Activated naive CD4-positive, alpha-beta T cell treated with anti-CD3 and anti-CD28 coated beads, Interleukin-2, amount 10 ng/mL, durations not matched to agents 7 days and 5 days (primary cell): Measurements from ENCODE around the gene SRSF5.
"Not testable (repeated sequence)": the region's sequence is repeated elsewhere in the genome, so short reads cannot be mapped to it uniquely, and the experiment has no call there.

Source experiments
- CTCF ChIA-PET: fragments of 350-600 bp; sonication (Branson Sonifier 250); formaldehyde crosslinking; loops from one replicate; lab custom pipeline; 2021; ENCODE audit warnings: antibody characterized with exemption; lab: Charles Lee
- DNase-seq: peaks from one replicate; pipeline ENCODE4 v3.0.0-alpha.2; 2020
- H3K27ac Mint-ChIP-seq: one replicate; pipeline ENCODE4 v1.8.0; 2021; ENCODE audit warnings: mild to moderate bottlenecking, moderate library complexity, mixed read lengths
- H3K27me3 Mint-ChIP-seq: one replicate; pipeline ENCODE4 v1.8.0; 2021; ENCODE audit warnings: mild to moderate bottlenecking, mixed read lengths
- H3K36me3 Mint-ChIP-seq: one replicate; pipeline ENCODE4 v1.8.0; 2021; ENCODE audit warnings: mixed read lengths
- H3K4me1 Mint-ChIP-seq: one replicate; pipeline ENCODE4 v1.8.0; 2021; ENCODE audit warnings: mixed read lengths
- H3K4me3 Mint-ChIP-seq: one replicate; pipeline ENCODE4 v1.8.0; 2021; ENCODE audit warnings: mild to moderate bottlenecking, moderate library complexity, mixed read lengths
- H3K9me3 Mint-ChIP-seq: one replicate; pipeline ENCODE4 v1.8.0; 2021; ENCODE audit warnings: mixed read lengths

The SRSF5 gene

DNA sequence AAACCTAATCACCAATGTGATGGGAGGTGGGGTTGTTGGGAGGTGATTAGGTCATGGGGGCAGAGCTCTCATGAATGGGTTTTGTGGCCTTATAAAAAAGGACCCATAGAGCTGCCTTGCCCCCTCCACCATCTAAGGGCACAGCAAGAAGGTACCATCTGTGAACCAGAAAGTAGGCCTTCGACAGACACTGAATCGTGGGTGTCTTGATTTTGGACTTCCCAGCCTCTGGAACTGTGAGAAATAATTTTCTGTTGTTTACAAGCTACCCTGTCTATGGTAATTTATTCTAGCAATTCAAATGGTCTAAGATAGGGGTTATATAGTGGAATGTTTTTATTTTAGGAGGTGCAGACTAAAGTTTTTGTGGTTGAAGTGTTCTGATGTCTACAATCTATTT lies 38.0 kb downstream of the SRSF5 start:
- Mint-ChIP-seq H3K4me1 (no peaks in the 10 kb centered on the region), H3K36me3 (no peaks in the 10 kb centered on the region), H3K27me3 (peaks cover 11% of the 10 kb centered on the region), H3K4me3 (no peak overlapping the region), H3K9me3 (no peaks in the 10 kb centered on the region), H3K27ac (no peak overlapping the region)
- DNase-seq, result no peak
- CTCF ChIA-PET, result no interaction called here

DNA sequence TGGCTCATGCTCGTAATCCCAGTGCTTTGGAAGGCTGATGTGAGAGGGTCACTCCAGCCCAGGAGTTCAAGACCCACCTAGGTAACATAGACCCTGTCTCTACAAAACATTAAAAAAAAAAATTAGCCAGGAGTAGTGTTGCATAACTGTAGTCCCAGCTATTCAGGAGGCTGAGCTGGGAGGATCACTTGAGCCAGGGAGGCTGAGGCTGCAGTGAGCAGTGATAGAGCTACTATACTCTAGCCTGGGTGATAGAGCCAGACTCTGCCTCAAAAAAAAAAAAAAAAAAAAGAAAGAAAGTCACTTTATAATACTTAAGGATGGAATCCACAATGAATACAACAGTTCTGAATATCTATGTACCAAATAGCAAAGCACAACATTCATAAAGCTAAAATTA lies 40.2 kb downstream of the SRSF5 start:
- CTCF ChIA-PET, result interaction anchor here (2.2 to 2.7 kb wide), 2 partner anchors 12 to 221 kb away, joined by 9 to 10 read pairs; no protein-coding TSS in a partner anchor
- H3K4me1 Mint-ChIP-seq, result no peaks in the 10 kb centered on the region
- no peaks in the 10 kb centered on the region for H3K9me3 Mint-ChIP-seq
- no peak overlapping the region for H3K27ac Mint-ChIP-seq
- peaks cover 16% of the 10 kb centered on the region for H3K27me3 Mint-ChIP-seq
- H3K4me3 Mint-ChIP-seq, result no peak overlapping the region
- no peak for DNase-seq
- H3K36me3 Mint-ChIP-seq, result no peaks in the 10 kb centered on the region

GRCh38 chr14:69808919-69809808 lies 42.2 kb downstream of the SRSF5 start:
- peaks cover 15% of the 10 kb centered on the region for H3K27me3 Mint-ChIP-seq
- CTCF ChIA-PET, result interaction anchor here (2.2 to 2.7 kb wide), 2 partner anchors 10 to 219 kb away, joined by 9 to 10 read pairs; no protein-coding TSS in a partner anchor
- H3K4me1 Mint-ChIP-seq, result no peaks in the 10 kb centered on the region
- H3K9me3 Mint-ChIP-seq, result no peaks in the 10 kb centered on the region
- no peak overlapping the region for H3K4me3 Mint-ChIP-seq
- H3K36me3 Mint-ChIP-seq, result no peaks in the 10 kb centered on the region
- no peak for DNase-seq
- no peak overlapping the region for H3K27ac Mint-ChIP-seq

- CTCF ChIA-PET, result interaction anchor here (1.0 kb wide), 1 partner anchor 227 kb away, joined by 3 read pairs; no protein-coding TSS in a partner anchor
- no peak overlapping the region for H3K4me3 Mint-ChIP-seq
- H3K27me3 Mint-ChIP-seq, result peaks cover 15% of the 10 kb centered on the region
- H3K4me1 Mint-ChIP-seq, result no peaks in the 10 kb centered on the region
- no peaks in the 10 kb centered on the region for H3K9me3 Mint-ChIP-seq
- H3K27ac Mint-ChIP-seq, result no peak overlapping the region
- DNase-seq, result no peak
- H3K36me3 Mint-ChIP-seq, result no peaks in the 10 kb centered on the region
Observed at GRCh38 chr14:69811227-69811867, 44.4 kb downstream of the SRSF5 start.

DNA sequence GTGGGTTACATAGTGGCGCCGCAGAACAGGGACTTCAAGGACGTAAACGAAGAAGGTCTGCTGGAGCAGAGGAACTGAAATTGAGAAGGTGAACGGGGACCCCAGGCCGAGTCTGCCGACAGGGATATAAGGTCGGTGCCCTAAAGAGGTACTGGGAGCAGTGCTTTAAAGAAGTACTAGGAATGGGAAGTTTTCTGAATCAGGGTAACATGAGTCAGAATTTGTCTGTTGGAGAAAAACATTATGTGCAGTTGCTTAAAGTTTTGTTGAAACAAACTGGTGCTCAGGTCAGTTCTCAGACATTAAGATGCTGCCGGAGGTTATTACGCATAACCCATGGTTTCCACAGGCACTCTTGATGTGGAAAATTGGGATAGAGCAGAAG lies 44.9 kb downstream of the SRSF5 start:
- no peak overlapping the region for H3K4me3 Mint-ChIP-seq
- no peaks in the 10 kb centered on the region for H3K36me3 Mint-ChIP-seq
- no peak overlapping the region for H3K27ac Mint-ChIP-seq
- H3K9me3 Mint-ChIP-seq, result no peaks in the 10 kb centered on the region
- peaks cover 13% of the 10 kb centered on the region for H3K27me3 Mint-ChIP-seq
- DNase-seq, result no peak
- CTCF ChIA-PET, result no interaction called here
- H3K4me1 Mint-ChIP-seq, result no peaks in the 10 kb centered on the region

GRCh38 chr14:69812711-69813110 lies 45.8 kb downstream of the SRSF5 start:
- H3K4me1 Mint-ChIP-seq, result no peaks in the 10 kb centered on the region
- no peaks in the 10 kb centered on the region for H3K36me3 Mint-ChIP-seq
- H3K9me3 Mint-ChIP-seq, result no peaks in the 10 kb centered on the region
- peaks cover 9% of the 10 kb centered on the region for H3K27me3 Mint-ChIP-seq
- no peak overlapping the region for H3K27ac Mint-ChIP-seq
- H3K4me3 Mint-ChIP-seq, result no peak overlapping the region
- CTCF ChIA-PET, result interaction anchor here (1.0 kb wide), 1 partner anchor 216 kb away, joined by 4 read pairs; no protein-coding TSS in a partner anchor
- DNase-seq, result no peak

DNA sequence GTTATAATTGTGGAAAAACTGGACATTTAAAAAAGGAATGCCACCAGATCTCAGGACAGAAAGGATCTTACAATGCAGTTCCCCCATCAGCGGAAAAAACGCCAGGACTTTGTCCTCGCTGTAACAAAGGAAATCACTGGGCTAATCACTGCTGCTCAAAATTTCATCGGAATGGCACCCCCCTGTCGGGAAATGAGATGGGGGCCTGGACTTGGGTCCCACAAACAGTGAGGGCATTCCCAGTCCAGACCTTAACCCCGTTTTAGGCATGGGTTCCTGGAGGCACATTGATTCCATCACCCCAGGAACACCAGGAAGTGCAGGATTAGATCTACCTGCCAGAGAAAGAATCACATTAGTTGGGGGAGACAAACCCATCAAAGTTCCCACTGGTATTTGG lies 46.4 kb downstream of the SRSF5 start:
- not testable (repeated sequence) for H3K4me1 Mint-ChIP-seq, H3K27ac Mint-ChIP-seq
- CTCF ChIA-PET, result interaction anchor here (1.0 kb wide), 1 partner anchor 215 kb away, joined by 4 read pairs; no protein-coding TSS in a partner anchor

GRCh38 chr14:69814397-69814796 lies 47.5 kb downstream of the SRSF5 start:
- Mint-ChIP-seq H3K4me3 (no peak overlapping the region), H3K27ac (no peak overlapping the region), H3K4me1 (no peaks in the 10 kb centered on the region), H3K36me3 (no peaks in the 10 kb centered on the region), H3K27me3 (peaks cover 12% of the 10 kb centered on the region), H3K9me3 (no peaks in the 10 kb centered on the region)
- DNase-seq, result no peak
- CTCF ChIA-PET, result no interaction called here

More for the DNA sequence above, 46.4 kb downstream of the SRSF5 start:
- not testable (repeated sequence) for H3K4me3 Mint-ChIP-seq, H3K27me3 Mint-ChIP-seq, H3K9me3 Mint-ChIP-seq, DNase-seq, H3K36me3 Mint-ChIP-seq

- Mint-ChIP-seq H3K4me3 (no peak overlapping the region), H3K27me3 (peaks cover 19% of the 10 kb centered on the region), H3K9me3 (no peaks in the 10 kb centered on the region), H3K4me1 (no peaks in the 10 kb centered on the region), H3K36me3 (no peaks in the 10 kb centered on the region), H3K27ac (no peak overlapping the region)
- DNase-seq, result no peak
- CTCF ChIA-PET, result interaction anchor here (1.4 kb wide), 1 partner anchor 212 kb away, joined by 4 read pairs; no protein-coding TSS in a partner anchor
Observed at GRCh38 chr14:69815556-69815955, 48.6 kb downstream of the SRSF5 start.

DNA sequence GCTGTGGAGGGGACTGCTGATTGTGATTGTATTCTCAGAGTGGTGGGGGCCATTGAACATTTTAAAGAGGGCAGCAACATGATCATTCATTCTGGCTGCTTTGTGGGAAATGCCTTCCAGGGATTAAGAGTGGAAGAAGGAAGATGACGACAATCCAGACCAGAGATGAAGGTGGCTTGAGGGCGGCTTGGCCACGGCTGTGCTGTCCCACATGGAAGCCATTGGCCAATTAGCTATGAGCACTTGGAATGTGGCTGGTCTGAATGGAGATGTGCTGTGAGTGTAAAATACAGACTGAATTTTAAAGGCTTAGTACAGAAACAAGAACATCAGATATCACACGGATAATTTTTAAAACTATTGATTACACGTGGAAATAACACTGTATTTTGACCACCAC lies 49.3 kb downstream of the SRSF5 start:
- H3K4me3 Mint-ChIP-seq, result no peak overlapping the region
- H3K27me3 Mint-ChIP-seq, result peaks cover 17% of the 10 kb centered on the region
- no peak for DNase-seq
- H3K27ac Mint-ChIP-seq, result no peak overlapping the region
- H3K4me1 Mint-ChIP-seq, result no peaks in the 10 kb centered on the region
- H3K36me3 Mint-ChIP-seq, result no peaks in the 10 kb centered on the region
- no peaks in the 10 kb centered on the region for H3K9me3 Mint-ChIP-seq
- CTCF ChIA-PET, result interaction anchor here (1.4 to 1.5 kb wide), 2 partner anchors 212 kb away, joined by 4 to 7 read pairs; no protein-coding TSS in a partner anchor

DNA sequence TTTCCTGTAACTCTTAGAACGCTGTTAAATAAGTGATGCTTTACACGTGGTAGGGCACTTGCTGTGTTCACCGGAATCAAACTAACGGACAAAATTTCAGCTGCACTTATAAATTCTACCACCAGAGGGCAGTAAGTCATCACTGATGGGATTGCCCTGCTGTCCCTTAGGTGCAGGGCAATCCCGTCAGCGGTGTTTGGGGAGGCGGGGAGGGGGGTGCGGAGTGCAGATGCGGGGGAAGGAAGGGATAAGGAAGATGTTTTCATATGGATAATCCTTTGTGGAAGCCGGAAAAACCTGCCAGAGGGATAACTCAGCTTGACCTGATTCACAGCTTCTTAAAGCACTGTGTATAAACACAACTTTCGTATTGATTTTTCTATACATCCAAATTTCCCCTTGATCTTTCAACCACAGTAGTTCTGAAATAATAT lies 51.8 kb downstream of the SRSF5 start:
- H3K9me3 Mint-ChIP-seq, result no peaks in the 10 kb centered on the region
- H3K4me3 Mint-ChIP-seq, result no peak overlapping the region
- H3K36me3 Mint-ChIP-seq, result no peaks in the 10 kb centered on the region
- CTCF ChIA-PET, result interaction anchor here (0.8 to 2.5 kb wide), 13 partner anchors 10 to 1000 kb away, joined by 3 to 27 read pairs (median 6); no protein-coding TSS in a partner anchor
- peaks cover 17% of the 10 kb centered on the region for H3K27me3 Mint-ChIP-seq
- peak; percentile 58 for DNase-seq
- no peak overlapping the region for H3K27ac Mint-ChIP-seq
- no peaks in the 10 kb centered on the region for H3K4me1 Mint-ChIP-seq

DNA sequence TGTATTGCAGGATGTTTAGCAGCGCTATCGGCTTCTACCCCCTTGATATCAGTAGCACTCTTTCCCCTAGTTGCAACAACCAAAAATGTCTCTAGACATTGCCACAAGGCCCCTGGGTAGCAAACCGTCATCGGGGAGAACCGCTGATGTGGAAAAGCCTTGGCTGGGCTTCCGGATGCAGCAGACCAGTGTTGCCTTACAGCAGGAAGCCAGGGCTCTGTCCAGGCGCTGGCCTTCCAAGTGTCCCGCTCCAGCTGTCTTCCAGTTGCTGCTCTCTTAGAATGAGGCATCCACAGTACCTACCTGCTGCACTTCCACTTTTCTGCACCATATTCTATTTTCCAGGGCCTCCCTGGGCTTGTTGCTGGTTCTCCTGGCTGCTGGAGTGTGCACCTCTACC lies 52.7 kb downstream of the SRSF5 start:
- H3K4me3 Mint-ChIP-seq, result no peak overlapping the region
- CTCF ChIA-PET, result interaction anchor here (1.3 to 2.4 kb wide), 5 partner anchors 11 to 254 kb away, joined by 4 to 11 read pairs (median 9); no protein-coding TSS in a partner anchor
- no peak overlapping the region for H3K27ac Mint-ChIP-seq
- no peaks in the 10 kb centered on the region for H3K36me3 Mint-ChIP-seq
- no peak for DNase-seq
- no peaks in the 10 kb centered on the region for H3K4me1 Mint-ChIP-seq
- H3K9me3 Mint-ChIP-seq, result no peaks in the 10 kb centered on the region
- H3K27me3 Mint-ChIP-seq, result peaks cover 17% of the 10 kb centered on the region

- Mint-ChIP-seq H3K9me3 (no peaks in the 10 kb centered on the region), H3K27me3 (peaks cover 20% of the 10 kb centered on the region), H3K27ac (no peak overlapping the region), H3K4me1 (no peaks in the 10 kb centered on the region), H3K4me3 (no peak overlapping the region), H3K36me3 (no peaks in the 10 kb centered on the region)
- no peak for DNase-seq
- CTCF ChIA-PET, result interaction anchor here (1.3 kb wide), 1 partner anchor 207 kb away, joined by 4 read pairs; no protein-coding TSS in a partner anchor
Observed at GRCh38 chr14:69820991-69821390, 54.0 kb downstream of the SRSF5 start.
